NCI-H82 treated with DMSO at 0.1 percent for 48 hours (cell line): Measurements from ENCODE around the gene GALNT10.
"Not testable (repeated sequence)": the region's sequence is repeated elsewhere in the genome, so short reads cannot be mapped to it uniquely, and the experiment has no call there.

ENCODE experiments used
- DNase-seq: peaks from one replicate; lab custom pipeline; 2025; ENCODE audit not compliant: unreplicated experiment; lab: John Stamatoyannopoulos, UW

The GALNT10 gene

GRCh38 chr5:154346427-154346826, 155.9 kb downstream of the GALNT10 start:
- DNase-seq = no peak

GRCh38 chr5:154349626-154350264, 159.2 kb downstream of the GALNT10 start:
- no peak for DNase-seq

- DNase-seq = no peak
Measured at GRCh38 chr5:154351141-154351540, 160.6 kb downstream of the GALNT10 start.

- DNase-seq = no peak
Measured at GRCh38 chr5:154351566-154351965, 161.0 kb downstream of the GALNT10 start.

- DNase-seq = no peak
Measured at GRCh38 chr5:154352960-154353548, 162.5 kb downstream of the GALNT10 start.

GRCh38 chr5:154355129-154355611, 164.6 kb downstream of the GALNT10 start:
- DNase-seq = no peak

- no peak for DNase-seq
Measured at GRCh38 chr5:154356020-154356655, 165.6 kb downstream of the GALNT10 start.

- no peak for DNase-seq
Measured at GRCh38 chr5:154356958-154357357, 166.4 kb downstream of the GALNT10 start.

- no peak for DNase-seq
Measured at GRCh38 chr5:154358516-154359220, 168.1 kb downstream of the GALNT10 start.

GRCh38 chr5:154359221-154359573, 168.7 kb downstream of the GALNT10 start:
- DNase-seq = no peak

- DNase-seq = not testable (repeated sequence)
Measured at GRCh38 chr5:154360241-154360640, 169.7 kb downstream of the GALNT10 start.

- DNase-seq = no peak
Measured at GRCh38 chr5:154363411-154363810, 172.9 kb downstream of the GALNT10 start.

GRCh38 chr5:154364771-154365170, 174.2 kb downstream of the GALNT10 start:
- DNase-seq = no peak

- DNase-seq = no peak
Measured at GRCh38 chr5:154365823-154366222, 175.3 kb downstream of the GALNT10 start.

- DNase-seq = no peak
Measured at GRCh38 chr5:154366353-154366752, 175.8 kb downstream of the GALNT10 start.

- no peak for DNase-seq
Measured at GRCh38 chr5:154367101-154367500, 176.6 kb downstream of the GALNT10 start.

- no peak for DNase-seq
Measured at GRCh38 chr5:154368041-154368800, 177.7 kb downstream of the GALNT10 start.

GRCh38 chr5:154369682-154370081, 179.1 kb downstream of the GALNT10 start:
- no peak for DNase-seq

GRCh38 chr5:154370119-154370518, 179.6 kb downstream of the GALNT10 start:
- DNase-seq = no peak

GRCh38 chr5:154370813-154371212, 180.3 kb downstream of the GALNT10 start:
- no peak for DNase-seq

GRCh38 chr5:154371687-154372086, 181.2 kb downstream of the GALNT10 start:
- DNase-seq = no peak
